ENCODE data around the gene DMRTC1B. TPM values are rescaled to one million over a fixed set of nuclear protein-coding genes. Genes with fewer than 3 reads are reported as not detected.

Gene DMRTC1B
- total and polyA plus RNA-seq, 4 donors = 0.19 TPM; not detected in 3

Small RNAs within 50 kb of the gene (small RNA-seq; reads per million reads assigned to genes)
- gene RNU1-112P = not detected

Other genes with a start within 250 kb of the DMRTC1B start
- gene HDAC8, start 204.0 kb upstream of the DMRTC1B start, total RNA-seq = 10 to 100 TPM; 12.8 to 30.4 TPM
- gene HDAC8, start 204.0 kb upstream of the DMRTC1B start, polyA plus RNA-seq = 10 to 100 TPM; 11.1 to 15.2 TPM
- 1 to 10 TPM; 1.7 to 5.5 TPM for gene PHKA1, start 62.6 kb upstream of the DMRTC1B start, total RNA-seq
- 1 to 10 TPM in 1 of 2 donors, under 1 TPM in 1; 0.57 to 1.1 TPM for gene PHKA1, start 62.6 kb upstream of the DMRTC1B start, polyA plus RNA-seq
- gene FAM236B, start 5.8 kb downstream of the DMRTC1B start, total RNA-seq = not detected
- not detected for gene FAM236B, start 5.8 kb downstream of the DMRTC1B start, polyA plus RNA-seq
- gene FAM236D, start 31.3 kb downstream of the DMRTC1B start, total RNA-seq = not detected
- not detected for gene FAM236D, start 31.3 kb downstream of the DMRTC1B start, polyA plus RNA-seq
- not detected for gene FAM236C, start 135.7 kb downstream of the DMRTC1B start, total RNA-seq
- not detected for gene FAM236C, start 135.7 kb downstream of the DMRTC1B start, polyA plus RNA-seq
- not detected for gene FAM236A, start 161.3 kb downstream of the DMRTC1B start, total RNA-seq
- not detected for gene FAM236A, start 161.3 kb downstream of the DMRTC1B start, polyA plus RNA-seq
- gene DMRTC1, start 166.9 kb downstream of the DMRTC1B start, total RNA-seq = not detected
- gene DMRTC1, start 166.9 kb downstream of the DMRTC1B start, polyA plus RNA-seq = not detected
- gene PABPC1L2B, start 226.0 kb downstream of the DMRTC1B start, total RNA-seq = not detected
- gene PABPC1L2B, start 226.0 kb downstream of the DMRTC1B start, polyA plus RNA-seq = not detected

Measured in liver (tissue), 5 donors.